ENCODE data around the gene MBTPS1. TPM values are rescaled to one million over a fixed set of nuclear protein-coding genes. Genes with fewer than 3 reads are reported as not detected.

The MBTPS1 gene
- total RNA-seq, 1 experiment from 2014 or later: 47.1 TPM

- DNase-seq (ENCODE audit: low read depth): no peak
Measured at GRCh38 chr16:84053237-84053636, 63.5 kb downstream of the MBTPS1 start.

- no peak for DNase-seq (ENCODE audit: low read depth)
Measured at GRCh38 chr16:84052071-84052622, 64.6 kb downstream of the MBTPS1 start.

- DNase-seq (ENCODE audit: low read depth): no peak
Measured at GRCh38 chr16:84050316-84050715, 66.4 kb downstream of the MBTPS1 start.

DNA sequence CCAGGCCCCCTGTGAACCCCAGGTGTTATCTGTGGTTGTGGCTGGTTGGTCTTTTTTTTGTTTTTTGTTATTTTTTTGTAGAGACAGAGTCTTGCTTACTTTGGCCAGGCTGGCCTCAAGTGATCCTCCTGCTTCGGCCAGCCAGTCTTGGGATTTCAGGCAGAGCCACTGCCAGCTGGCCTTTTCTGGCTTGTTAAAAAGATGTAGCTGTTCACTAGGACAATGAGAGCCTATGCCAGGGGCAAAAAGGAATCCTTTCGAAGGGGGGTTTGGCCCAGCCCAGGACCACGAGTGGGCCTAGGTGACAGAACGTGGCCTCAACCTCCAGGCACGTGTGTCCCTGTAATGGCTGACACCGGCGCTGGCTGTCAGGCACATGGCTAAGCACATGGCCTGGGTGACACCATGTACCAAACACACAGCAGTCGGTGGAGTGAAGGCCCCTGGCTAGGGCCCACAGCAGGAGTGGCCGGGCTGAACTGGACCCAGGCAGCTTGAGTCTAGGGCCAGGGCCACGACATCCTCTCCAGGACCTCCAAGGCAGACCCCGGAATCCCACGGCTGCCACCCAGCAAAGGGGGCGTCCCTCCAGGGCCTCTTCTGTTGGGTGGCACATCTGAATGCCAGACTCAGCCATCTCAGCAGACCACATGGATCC lies 67.2 kb downstream of the MBTPS1 start:
- no peak for DNase-seq (ENCODE audit: low read depth)

DNA sequence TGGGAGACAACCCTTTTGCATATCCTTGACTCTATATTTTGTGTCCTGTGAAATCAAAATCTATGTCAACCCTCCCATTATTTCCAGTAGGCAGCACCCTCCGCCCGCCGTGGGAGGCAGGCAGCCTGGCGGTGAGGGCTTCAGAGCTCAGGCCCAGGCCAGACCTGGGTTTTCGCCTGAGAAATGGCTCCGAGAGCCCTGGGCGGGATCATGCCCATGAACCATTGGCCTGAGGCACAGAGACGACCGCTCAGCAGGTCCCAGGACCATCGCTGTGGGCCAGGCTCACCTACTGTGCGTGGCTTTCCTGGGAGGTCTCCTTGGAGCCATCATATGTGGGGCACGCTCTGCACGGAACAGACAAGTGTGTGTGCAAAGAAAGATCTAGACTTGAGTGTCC lies 67.9 kb downstream of the MBTPS1 start:
- DNase-seq (ENCODE audit: low read depth): no peak

DNA sequence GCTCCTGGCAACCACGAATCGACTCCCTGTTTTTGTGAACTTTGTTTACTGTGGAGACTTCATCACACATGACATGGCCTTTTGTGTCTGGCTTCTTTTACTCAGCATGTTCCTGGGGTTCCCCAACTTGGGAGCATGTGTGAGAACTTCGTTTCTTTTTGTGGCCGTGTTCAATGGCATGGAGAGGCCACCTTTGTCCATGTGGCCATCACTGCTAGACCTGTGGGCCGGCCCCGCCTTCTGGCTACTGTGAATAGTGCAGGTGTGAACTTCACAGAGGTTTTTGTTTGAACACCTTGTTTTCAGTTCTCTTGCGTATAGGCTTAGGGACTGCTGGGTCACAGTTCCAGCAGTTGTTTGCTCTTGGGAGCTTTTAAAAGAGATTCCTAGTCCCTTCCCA lies 68.5 kb downstream of the MBTPS1 start:
- no peak for DNase-seq (ENCODE audit: low read depth)

GRCh38 chr16:84047626-84048025 lies 69.1 kb downstream of the MBTPS1 start:
- no peak for DNase-seq (ENCODE audit: low read depth)

- DNase-seq (ENCODE audit: low read depth): no peak
Measured at GRCh38 chr16:84047206-84047605, 69.5 kb downstream of the MBTPS1 start.

GRCh38 chr16:84045818-84046470 lies 70.8 kb downstream of the MBTPS1 start:
- no peak for DNase-seq (ENCODE audit: low read depth)

DNA sequence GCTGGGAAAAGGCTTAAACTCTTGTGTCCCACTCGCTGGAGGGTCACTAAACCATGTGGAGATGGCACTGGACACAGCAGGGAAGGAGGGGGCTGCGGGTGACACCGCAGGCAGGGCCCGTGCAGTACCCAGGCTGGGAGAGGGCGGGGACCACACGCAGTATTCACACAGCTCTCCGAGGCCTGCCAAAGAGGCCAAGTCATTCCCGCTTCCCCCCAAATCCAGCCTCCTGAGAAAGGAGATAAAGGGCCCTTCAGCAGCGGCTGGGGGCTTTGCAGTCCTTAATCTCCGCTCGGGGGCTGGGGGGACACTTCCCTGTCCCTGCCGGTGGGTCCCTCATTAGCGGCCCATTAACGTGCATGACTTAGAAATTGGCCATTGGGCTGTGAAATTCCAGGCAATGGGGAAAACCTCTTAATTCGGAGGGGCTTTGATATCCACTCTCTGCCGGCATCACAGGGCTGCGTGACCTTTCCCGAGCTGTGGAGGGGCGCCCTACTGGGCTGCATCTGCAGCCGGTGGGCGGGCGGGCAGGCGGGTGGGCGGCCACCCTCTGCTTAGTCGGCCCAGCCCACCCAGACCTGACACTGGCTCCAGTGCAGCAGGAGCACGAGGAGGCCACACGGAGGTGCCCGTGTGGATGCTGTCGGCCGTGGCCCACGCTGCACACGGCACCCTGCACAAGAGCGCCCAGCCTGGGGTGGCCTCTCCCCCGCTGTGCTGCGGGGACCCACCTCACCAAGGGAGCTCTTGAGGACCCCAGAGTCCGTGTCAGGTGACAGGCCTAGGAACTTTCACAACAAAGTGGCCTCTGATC lies 71.5 kb downstream of the MBTPS1 start:
- no peak for DNase-seq (ENCODE audit: low read depth)

GRCh38 chr16:84044118-84044488 lies 72.6 kb downstream of the MBTPS1 start:
- DNase-seq (ENCODE audit: low read depth): peak; percentile 14

DNA sequence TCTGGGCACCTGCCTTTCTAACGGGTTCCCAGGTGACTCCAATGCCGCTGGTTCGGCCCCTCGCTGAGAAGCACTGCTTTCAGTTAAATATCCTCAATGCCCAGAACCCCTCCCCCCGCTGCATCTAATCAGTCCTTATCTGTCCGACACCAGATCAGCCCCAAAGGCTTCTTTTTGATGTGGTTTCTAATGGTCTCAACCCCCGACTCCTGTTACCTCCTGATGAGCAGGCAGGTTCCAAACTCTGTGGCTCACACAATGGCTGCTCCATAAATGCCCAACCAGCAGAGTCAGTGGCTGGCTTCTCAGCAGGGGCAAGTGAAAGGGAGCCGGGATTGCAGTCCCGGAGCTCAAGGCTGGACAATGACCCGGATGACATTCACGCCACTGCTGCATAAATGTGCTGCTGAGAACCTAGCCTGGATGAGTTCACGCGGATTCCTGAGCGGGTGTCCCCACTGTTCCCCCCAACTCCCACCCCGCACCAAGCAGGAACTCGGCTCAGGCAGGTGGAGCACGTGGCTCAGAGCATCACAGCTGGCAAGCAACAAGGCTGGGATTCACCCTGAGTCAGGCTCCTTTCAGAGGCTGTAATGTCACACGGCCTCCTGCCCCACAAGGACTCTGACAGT lies 73.1 kb downstream of the MBTPS1 start:
- no peak for DNase-seq (ENCODE audit: low read depth)

DNA sequence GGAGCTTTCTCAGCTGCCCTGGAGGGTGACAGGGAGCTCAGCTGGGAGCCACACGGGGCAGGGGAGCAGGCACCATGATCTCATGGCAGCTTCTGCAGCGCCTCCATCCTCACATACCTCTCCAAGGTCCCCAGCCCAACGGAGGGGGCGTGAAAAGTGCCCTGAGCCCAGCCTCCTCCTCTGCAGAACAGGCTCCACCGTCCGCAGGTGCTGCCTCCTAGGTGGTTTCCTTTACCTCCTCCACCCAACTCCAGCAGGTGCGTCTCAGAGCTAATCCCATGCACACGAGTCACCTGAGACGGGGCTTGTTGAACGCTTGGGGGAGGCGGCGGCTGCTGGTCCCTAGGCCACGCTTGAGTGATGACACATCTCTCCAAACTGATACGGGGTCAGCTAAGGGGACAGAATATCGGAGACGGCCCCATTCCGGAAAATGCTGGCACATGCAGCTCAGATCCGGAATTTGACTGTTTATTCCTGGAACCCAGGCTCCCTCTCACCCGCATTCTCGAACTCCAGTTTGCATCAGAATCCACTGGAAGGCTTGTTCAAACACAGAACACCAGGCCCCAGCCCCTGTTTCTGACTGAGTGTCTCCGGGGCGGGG lies 73.8 kb downstream of the MBTPS1 start:
- no peak for DNase-seq (ENCODE audit: low read depth)

GRCh38 chr16:84042308-84042878 lies 74.3 kb downstream of the MBTPS1 start, which contains the start of gene SLC38A8:
Gene SLC38A8, minus strand, starts transcription at chr16:84042795. Its CDS starts 638 bp downstream, at chr16:84042157.
- DNase-seq (ENCODE audit: low read depth): no peak

DNA sequence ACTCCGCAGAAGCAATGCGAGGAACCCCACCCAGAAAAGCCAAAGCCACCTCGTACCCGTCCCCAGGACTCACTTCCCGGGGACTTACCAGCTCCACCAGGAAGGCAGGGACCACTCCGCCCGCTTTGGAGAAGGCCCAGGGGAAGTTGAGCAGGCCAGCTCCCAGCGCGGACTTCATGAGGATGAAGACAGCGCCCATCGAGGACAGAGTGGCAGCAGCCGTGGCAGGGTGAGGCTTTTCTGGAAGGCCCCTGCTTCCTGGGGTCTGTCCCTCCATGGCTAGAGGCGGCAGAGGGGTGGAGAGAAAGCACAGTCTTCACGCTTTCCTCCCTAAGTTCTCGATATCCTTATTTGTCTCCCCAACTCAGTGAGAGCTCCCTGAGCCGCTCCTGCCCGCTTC lies 74.9 kb downstream of the MBTPS1 start:
- DNase-seq (ENCODE audit: low read depth): no peak

GRCh38 chr16:84040823-84041820 lies 75.6 kb downstream of the MBTPS1 start:
- DNase-seq (ENCODE audit: low read depth): peak; percentile 54

GRCh38 chr16:84040226-84040822 lies 76.4 kb downstream of the MBTPS1 start:
- no peak for DNase-seq (ENCODE audit: low read depth)

GRCh38 chr16:84039696-84040095 lies 77.0 kb downstream of the MBTPS1 start:
- no peak for DNase-seq (ENCODE audit: low read depth)

DNA sequence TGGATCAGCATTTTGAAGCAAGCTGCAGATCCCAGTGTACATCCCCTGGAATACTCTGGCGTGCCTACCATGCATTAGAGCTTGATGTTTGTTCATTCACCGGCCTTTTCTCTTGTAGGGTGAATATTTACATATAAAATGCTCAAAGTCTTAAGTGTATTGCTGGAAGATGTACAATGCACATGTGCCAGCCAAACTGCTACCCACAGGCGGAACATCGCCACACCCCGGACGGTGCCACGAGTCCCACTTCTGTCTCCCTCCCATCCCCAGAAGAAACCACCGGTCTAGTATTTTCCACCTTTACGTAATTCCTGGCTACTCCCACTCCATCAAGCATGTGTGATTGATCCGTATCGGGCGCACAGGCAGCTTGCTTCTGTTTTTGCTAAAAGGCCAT lies 78.3 kb downstream of the MBTPS1 start:
- DNase-seq (ENCODE audit: low read depth): no peak
